Natural killer cell (primary cell): ENCODE measurements around the gene DUSP2. TPM values are rescaled to one million over a fixed set of nuclear protein-coding genes. Genes with fewer than 3 reads are reported as not detected.
A peak's percentile ranks its signal among the peaks of the same experiment; 100 is the strongest.

Experiments used
- ATAC-seq, 3 donors: fragments of 150-1000 bp in 2 of 3; fragments of 200-7000 bp in 1 of 3; cut with Tn5 transposase; 1 replicate in 1 of 3; 2 replicates in 2 of 3; pipeline ENCODE4 v1.10.0; 2021; ENCODE audit warnings: mild to moderate bottlenecking in 2 of 3, moderate library complexity in 2 of 3
- DNase-seq, 2 donors: peaks; one replicate each; pipeline versions ENCODE4 v3.0.0 to v3.0.0-alpha.2; 2013 to 2021; ENCODE audit warnings: mixed read lengths in 1 of 2
- H3K27ac ChIP-seq: one replicate; pipeline ENCODE4 v1.5.1; 2013; ENCODE audit warnings: mild to moderate bottlenecking, low read length
- H3K27me3 ChIP-seq: one replicate; pipeline ENCODE4 v1.6.1; 2013; ENCODE audit warnings: low read length; ENCODE audit not compliant: control insufficient read depth, insufficient read depth
- H3K36me3 ChIP-seq: one replicate; pipeline ENCODE4 v1.6.1; 2013; ENCODE audit warnings: low read length; ENCODE audit not compliant: control insufficient read depth, insufficient read depth
- H3K4me1 ChIP-seq: one replicate; pipeline ENCODE4 v1.6.1; 2013; ENCODE audit warnings: low read length; ENCODE audit not compliant: control insufficient read depth, insufficient read depth
- H3K4me3 ChIP-seq: one replicate; pipeline ENCODE4 v1.5.1; 2013; ENCODE audit warnings: low read length
- H3K9me3 ChIP-seq: one replicate; pipeline ENCODE4 v1.6.1; 2013; ENCODE audit warnings: low read length; ENCODE audit not compliant: control insufficient read depth, insufficient read depth
- H3K27ac Mint-ChIP-seq, 2 donors: one replicate each; pipeline ENCODE4 v1.8.0; 2022; ENCODE audit warnings: mild to moderate bottlenecking in 2 of 2, mixed read lengths in 2 of 2, moderate library complexity in 1 of 2
- H3K27me3 Mint-ChIP-seq, 2 donors: one replicate each; pipeline ENCODE4 v1.8.0; 2022; ENCODE audit warnings: low read depth in 2 of 2, mixed read lengths in 2 of 2
- H3K36me3 Mint-ChIP-seq: one replicate; pipeline ENCODE4 v1.8.0; 2022; ENCODE audit warnings: mixed read lengths
- H3K4me1 Mint-ChIP-seq, 2 donors: one replicate each; pipeline ENCODE4 v1.8.0; 2022; ENCODE audit warnings: mixed read lengths in 2 of 2
- H3K4me3 Mint-ChIP-seq: one replicate; pipeline ENCODE4 v1.8.0; 2022; ENCODE audit warnings: mild to moderate bottlenecking, moderate library complexity, mixed read lengths
- H3K9me3 Mint-ChIP-seq, 2 donors: one replicate each; pipeline ENCODE4 v1.8.0; 2022; ENCODE audit warnings: mixed read lengths in 2 of 2
- CTCF ChIP-seq: fragments of 200-600 bp; IDR thresholded peaks from one replicate; pipeline ENCODE4 v1.8.0; 2022; ENCODE audit warnings: antibody characterized with exemption
- WGBS: methylation state at CpG from one replicate; pipeline ENCODE4 v1.1.7; 2013; ENCODE audit warnings: missing lambda C conversion rate; ENCODE audit not compliant: insufficient coverage; 5-methylcytosine and 5-hydroxymethylcytosine counted together
- intact Hi-C: fragments of 100-400 bp; cut with micrococcal nuclease; formaldehyde crosslinking; loops from one replicate; pipeline ENCODE4 v1.14.2; 2022
- total RNA-seq, 4 donors: library from RNA; stranded (reverse); fragments of 120-200 nt in 1 of 4; gene quantifications; one replicate each; pipeline versions ENCODE4 v1.2.3 to v1.2.4, GENCODE V29; 2013 to 2022

The DUSP2 gene
- total RNA-seq, 3 donors from 2014 or later (not counting 1 experiment from before 2014, with no cell fraction given): 300 to 564 (median 432) TPM

- H3K4me3 ChIP-seq: no peak overlapping the region
- no peak for TF ChIP-seq CTCF
- Mint-ChIP-seq H3K27me3 (no peaks in the 10 kb centered on the region), H3K27ac (no peak overlapping the region), H3K36me3 (peaks cover 28% of the 10 kb centered on the region), H3K9me3 (no peaks in the 10 kb centered on the region), H3K4me3 (no peak overlapping the region), H3K4me1 (peaks cover 6 to 7% of the 10 kb centered on the region in 2 donors)
- 97% methylated on average over 5 of the region's 5 CpGs for WGBS
- intact Hi-C loops: no loop called here
- ATAC-seq (no peak), DNase-seq (no peak)
- H3K27me3 ChIP-seq: no peaks in the 10 kb centered on the region
- H3K27ac ChIP-seq: no peak overlapping the region
- H3K4me1 ChIP-seq: no peaks in the 10 kb centered on the region
- peaks cover 50% of the 10 kb centered on the region for H3K36me3 ChIP-seq
- no peaks in the 10 kb centered on the region for H3K9me3 ChIP-seq
Observed at GRCh38 chr2:96186562-96186961, 41.3 kb upstream of the DUSP2 start.

- TF ChIP-seq CTCF: no peak
- Histone ChIP-seq H3K4me1 (peaks cover 7% of the 10 kb centered on the region), H3K27ac (no peak overlapping the region), H3K27me3 (no peaks in the 10 kb centered on the region), H3K4me3 (no peak overlapping the region), H3K9me3 (no peaks in the 10 kb centered on the region), H3K36me3 (peaks cover 44% of the 10 kb centered on the region)
- WGBS: no CpG with 5 or more reads among the region's 1 CpG
- no peak for DNase-seq
- Mint-ChIP-seq H3K4me3 (no peak overlapping the region), H3K27me3 (no peaks in the 10 kb centered on the region), H3K4me1 (peaks cover 16 to 17% of the 10 kb centered on the region in 2 donors), H3K27ac (peak overlapping the region in 1 of 2 donors; percentile 39), H3K9me3 (no peaks in the 10 kb centered on the region), H3K36me3 (peaks cover 22% of the 10 kb centered on the region)
- intact Hi-C loops: no loop called here
- no peak for ATAC-seq
Observed at GRCh38 chr2:96185516-96185915, 40.3 kb upstream of the DUSP2 start.

GRCh38 chr2:96184989-96185388 lies 39.7 kb upstream of the DUSP2 start:
- WGBS: 92% methylated on average over 8 of the region's 8 CpGs
- TF ChIP-seq CTCF: no peak

GRCh38 chr2:96184188-96184587 lies 38.9 kb upstream of the DUSP2 start:
- H3K9me3 ChIP-seq: no peaks in the 10 kb centered on the region
- Mint-ChIP-seq H3K27ac (peak overlapping the region; percentile 14 to 39), H3K4me3 (no peak overlapping the region), H3K36me3 (peaks cover 22% of the 10 kb centered on the region), H3K4me1 (peaks cover 26 to 28% of the 10 kb centered on the region in 2 donors), H3K9me3 (no peaks in the 10 kb centered on the region), H3K27me3 (no peaks in the 10 kb centered on the region)
- no peak overlapping the region for H3K4me3 ChIP-seq
- peaks cover 16% of the 10 kb centered on the region for H3K4me1 ChIP-seq
- no peak for TF ChIP-seq CTCF
- WGBS: 88% methylated on average over 7 of the region's 8 CpGs
- peaks cover 35% of the 10 kb centered on the region for H3K36me3 ChIP-seq
- no peak overlapping the region for H3K27ac ChIP-seq
- no peak for ATAC-seq
- no peak for DNase-seq
- no peaks in the 10 kb centered on the region for H3K27me3 ChIP-seq
- intact Hi-C loops: no loop called here

More at GRCh38 chr2:96184989-96185388, 39.7 kb upstream of the DUSP2 start:
- H3K4me1 Mint-ChIP-seq: peaks cover 19 to 20% of the 10 kb centered on the region in 2 donors
- DNase-seq (no peak), ATAC-seq (no peak)
- H3K9me3 ChIP-seq: no peaks in the 10 kb centered on the region
- no peaks in the 10 kb centered on the region for H3K27me3 ChIP-seq
- no peak overlapping the region for H3K27ac ChIP-seq
- intact Hi-C loops: no loop called here
- peaks cover 41% of the 10 kb centered on the region for H3K36me3 ChIP-seq
- H3K36me3 Mint-ChIP-seq: peaks cover 22% of the 10 kb centered on the region
- peak overlapping the region; percentile 14 to 39 for H3K27ac Mint-ChIP-seq
- no peak overlapping the region for H3K4me3 ChIP-seq
- H3K27me3 Mint-ChIP-seq: no peaks in the 10 kb centered on the region
- H3K4me3 Mint-ChIP-seq: no peak overlapping the region
- no peaks in the 10 kb centered on the region for H3K9me3 Mint-ChIP-seq
- peaks cover 12% of the 10 kb centered on the region for H3K4me1 ChIP-seq
